IMR-90 (cell line): Measurements from ENCODE around the gene RNGTT. TPM values are rescaled to one million over a fixed set of nuclear protein-coding genes. Genes with fewer than 3 reads are reported as not detected.

ENCODE experiments used
- ATAC-seq: fragments of 200-7000 bp; cut with Tn5 transposase; 2 replicates; pipeline ENCODE4 v1.9.1; 2020; ENCODE audit warnings: low read depth, mild to moderate bottlenecking, moderate library complexity
- BruUV-seq: library from RNA; stranded (reverse); fragments of 400-500 nt; replicated peaks from 2 replicates; lab custom pipeline; 2021; lab: Mats Ljungman, UMichigan
- CTCF ChIA-PET: fragments of 300-600 bp; formaldehyde crosslinking; extraction: SDS; loops from one replicate; lab custom pipeline; 2021; ENCODE audit warnings: antibody characterized with exemption; lab: Yijun Ruan, JAX
- POLR2A ChIA-PET: fragments of 300-600 bp; sonication (Branson Sonifier 250); formaldehyde crosslinking; loops from one replicate; lab custom pipeline; 2022; ENCODE audit warnings: antibody characterized with exemption; ENCODE audit not compliant: unreplicated experiment; lab: Charles Lee
- DNase-seq: peaks from one replicate; pipeline ENCODE4 v3.0.0; 2013
- H2AFZ ChIP-seq: replicated peaks from 2 replicates; pipeline ENCODE3; 2013; ENCODE audit warnings: low read length, mild to moderate bottlenecking; ENCODE audit not compliant: poor library complexity
- H2AK5ac ChIP-seq: 2 replicates; pipeline ENCODE4 v1.6.1; 2013; ENCODE audit warnings: low read depth, low read length, inconsistent platforms
- H2AK9ac ChIP-seq: replicated peaks from 2 replicates; pipeline ENCODE3; 2013; ENCODE audit warnings: mild to moderate bottlenecking, low read depth, low read length, moderate library complexity; ENCODE audit not compliant: poor library complexity
- H2BK120ac ChIP-seq: 2 replicates; pipeline ENCODE4 v1.6.1; 2013; ENCODE audit warnings: low read depth, low read length, inconsistent platforms
- H2BK15ac ChIP-seq: 3 replicates; pipeline ENCODE4 v1.6.1; 2013; ENCODE audit warnings: low read depth, low read length, inconsistent platforms
- H2BK20ac ChIP-seq: 2 replicates; pipeline ENCODE4 v1.6.1; 2013; ENCODE audit warnings: low read depth, mild to moderate bottlenecking, inconsistent platforms, low read length, moderate library complexity
- H2BK5ac ChIP-seq: 2 replicates; pipeline ENCODE4 v1.6.1; 2013; ENCODE audit warnings: mild to moderate bottlenecking, low read depth, low read length, inconsistent platforms; ENCODE audit not compliant: poor library complexity, severe bottlenecking
- H3K14ac ChIP-seq: replicated peaks from 2 replicates; pipeline ENCODE4 v1.6.1; 2013; ENCODE audit warnings: low read depth, low read length, inconsistent platforms
- H3K18ac ChIP-seq: 2 replicates; pipeline ENCODE4 v1.6.1; 2013; ENCODE audit warnings: low read depth, low read length, control low read depth
- H3K23ac ChIP-seq: 2 replicates; pipeline ENCODE4 v1.6.1; 2013; ENCODE audit warnings: low read depth, low read length, inconsistent platforms
- H3K27ac ChIP-seq: 2 replicates; pipeline ENCODE4 v1.5.1; 2013; ENCODE audit warnings: mild to moderate bottlenecking, control low read depth, low read length; ENCODE audit not compliant: insufficient read depth
- H3K27me3 ChIP-seq: 2 replicates; pipeline ENCODE4 v1.6.1; 2013; ENCODE audit warnings: low read length; ENCODE audit not compliant: control insufficient read depth, insufficient read depth
- H3K36me3 ChIP-seq: 2 replicates; pipeline ENCODE4 v1.6.1; 2013; ENCODE audit warnings: low read length, mixed read lengths; ENCODE audit not compliant: control insufficient read depth, insufficient read depth
- H3K4ac ChIP-seq: 2 replicates; pipeline ENCODE4 v1.6.1; 2013; ENCODE audit warnings: low read depth, low read length, inconsistent platforms
- H3K4me1 ChIP-seq: 2 replicates; pipeline ENCODE4 v1.6.1; 2013; ENCODE audit warnings: low read length, mixed read lengths; ENCODE audit not compliant: control insufficient read depth, insufficient read depth
- H3K4me2 ChIP-seq: 2 replicates; pipeline ENCODE4 v1.6.1; 2013; ENCODE audit warnings: low read depth, mild to moderate bottlenecking, control low read depth, low read length, moderate library complexity
- H3K4me3 ChIP-seq: 2 replicates; pipeline ENCODE4 v1.5.1; 2013; ENCODE audit warnings: low read depth, mild to moderate bottlenecking, control low read depth, low read length, moderate library complexity; ENCODE audit not compliant: insufficient read depth
- H3K56ac ChIP-seq: 2 replicates; pipeline ENCODE4 v1.6.1; 2013; ENCODE audit warnings: low read length, inconsistent platforms; ENCODE audit not compliant: insufficient read depth; ENCODE audit errors: extremely low read depth
- H3K79me1 ChIP-seq, 2 experiments: 2 replicates each; pipeline ENCODE4 v1.6.1; 2013; ENCODE audit warnings: low read length in 2 of 2, inconsistent platforms in 1 of 2, low read depth in 1 of 2
- H3K9ac ChIP-seq: 2 replicates; pipeline ENCODE4 v1.6.1; 2013; ENCODE audit warnings: low read depth, low read length, control low read depth
- H3K9me1 ChIP-seq: 2 replicates; pipeline ENCODE4 v1.6.1; 2013; ENCODE audit warnings: low read length, inconsistent platforms; ENCODE audit not compliant: insufficient read depth
- H3K9me3 ChIP-seq: 2 replicates; pipeline ENCODE4 v1.6.1; 2013; ENCODE audit warnings: low read length; ENCODE audit not compliant: control insufficient read depth, insufficient read depth
- H4K20me1 ChIP-seq: 2 replicates; pipeline ENCODE4 v1.6.1; 2013; ENCODE audit warnings: low read length, inconsistent platforms; ENCODE audit not compliant: insufficient read depth
- H4K5ac ChIP-seq: 2 replicates; pipeline ENCODE4 v1.6.1; 2013; ENCODE audit warnings: mild to moderate bottlenecking, low read depth, low read length, control low read depth
- H4K8ac ChIP-seq, 2 experiments: 2 replicates each; pipeline ENCODE4 v1.6.1; 2013; ENCODE audit warnings: low read depth in 2 of 2, low read length in 2 of 2, control low read depth in 1 of 2, inconsistent platforms in 1 of 2
- H4K91ac ChIP-seq: 2 replicates; pipeline ENCODE4 v1.6.1; 2013; ENCODE audit warnings: low read depth, low read length, inconsistent platforms; ENCODE audit not compliant: insufficient read depth
- BHLHE40 ChIP-seq: fragments of 150-350 bp; IDR thresholded peaks from 2 replicates; pipeline ENCODE4 v1.6.1; 2016; ENCODE audit warnings: mild to moderate bottlenecking, low read depth, low read length
- CEBPB ChIP-seq: IDR thresholded peaks from 2 replicates; pipeline ENCODE4 v1.6.1; 2012; ENCODE audit warnings: low read depth, low read length, improper control_type of control experiment
- CHD1 ChIP-seq: IDR thresholded peaks from 2 replicates; pipeline ENCODE4 v1.6.1; 2012; ENCODE audit warnings: low read depth, low read length, improper control_type of control experiment
- CTCF ChIP-seq: conservative IDR thresholded peaks from 2 replicates; pipeline ENCODE4 v1.5.1; 2012; ENCODE audit warnings: mild to moderate bottlenecking, low read depth, low read length, improper control_type of control experiment
- ELK1 ChIP-seq: fragments of 150-350 bp; IDR thresholded peaks from 2 replicates; pipeline ENCODE4 v1.6.1; 2016; ENCODE audit warnings: low read depth, mild to moderate bottlenecking, low read length, moderate library complexity, borderline replicate concordance
- FOS ChIP-seq: fragments of 150-350 bp; IDR thresholded peaks from 2 replicates; pipeline ENCODE4 v1.6.1; 2016; ENCODE audit warnings: low read depth, low read length
- MAZ ChIP-seq: IDR thresholded peaks from 2 replicates; pipeline ENCODE4 v1.6.1; 2012; ENCODE audit warnings: low read depth, mild to moderate bottlenecking, low read length, improper control_type of control experiment, moderate library complexity, borderline replicate concordance
- NFE2L2 ChIP-seq: fragments of 150-350 bp; IDR thresholded peaks from 2 replicates; pipeline ENCODE4 v1.6.1; 2016; ENCODE audit warnings: low read depth, mild to moderate bottlenecking, low read length
- POLR2A ChIP-seq: IDR thresholded peaks from 2 replicates; pipeline ENCODE4 v1.6.1; 2012; ENCODE audit warnings: mild to moderate bottlenecking, low read depth, low read length
- RAD21 ChIP-seq: IDR thresholded peaks from 2 replicates; pipeline ENCODE4 v1.6.1; 2012; ENCODE audit warnings: low read length, improper control_type of control experiment
- RCOR1 ChIP-seq: IDR thresholded peaks from 2 replicates; pipeline ENCODE4 v1.6.1; 2012; ENCODE audit warnings: mild to moderate bottlenecking, low read length, improper control_type of control experiment; ENCODE audit not compliant: insufficient replicate concordance
- RFX5 ChIP-seq: IDR thresholded peaks from 2 replicates; pipeline ENCODE4 v1.8.0; 2012; ENCODE audit warnings: low read depth, mild to moderate bottlenecking, low read length, moderate library complexity
- SMC3 ChIP-seq: fragments of 150-350 bp; IDR thresholded peaks from 2 replicates; pipeline ENCODE4 v1.6.1; 2016; ENCODE audit warnings: low read depth, mild to moderate bottlenecking, antibody characterized with exemption, low read length, moderate library complexity
- USF2 ChIP-seq: fragments of 150-350 bp; IDR thresholded peaks from 2 replicates; pipeline ENCODE4 v1.6.1; 2017; ENCODE audit warnings: mild to moderate bottlenecking, antibody characterized with exemption, low read length, low read depth
- WGBS, 2 experiments: methylation state at CpG; one replicate each; pipeline versions ENCODE4 v1.1.5 to v1.1.7; 2013; ENCODE audit warnings: missing lambda C conversion rate in 2 of 2; ENCODE audit not compliant: insufficient read length in 1 of 2; ENCODE audit errors: extremely low coverage in 2 of 2; 5-methylcytosine and 5-hydroxymethylcytosine counted together
- dilution Hi-C: fragments of 300-500 bp; cut with HindIII; formaldehyde crosslinking; loops from one replicate; pipeline ENCODE4 v1.14.3; 2018; ENCODE audit warnings: low sequenced_read_pairs; ENCODE audit not compliant: unreplicated experiment
- in situ Hi-C: fragments of 300-500 bp; cut with MboI; formaldehyde crosslinking; loops from 3 replicates; pipeline ENCODE4 v1.14.3; 2019; ENCODE audit warnings: low sequenced_read_pairs, inconsistent platforms, mixed read lengths
- intact Hi-C: fragments of 100-400 bp; cut with micrococcal nuclease; formaldehyde crosslinking; loops from 2 replicates; pipeline ENCODE4 v1.10.0; 2022
- polyA plus RNA-seq, 3 experiments: library from polyadenylated mRNA; depleted of rRNA; stranded (reverse); fragments of >200 nt; gene quantifications; 2 replicates each; pipeline ENCODE4 v1.2.3, GENCODE V29; 2012; ENCODE audit warnings: low replicate concordance in 1 of 3
- total RNA-seq: library from RNA; depleted of rRNA; stranded (reverse); fragments of >200 nt; gene quantifications from 2 replicates; pipeline ENCODE4 v1.2.3, GENCODE V29; 2012

Gene RNGTT
- total and polyA plus RNA-seq, 2 of the 4 experiments (the other 2 are of a cell fraction), result 5.4 to 21.7 TPM

- H3K9me1 ChIP-seq, result no peaks in the 10 kb centered on the region
- no peak for TF ChIP-seq SMC3
- TF ChIP-seq RFX5, result no peak
- no peak for TF ChIP-seq CHD1
- TF ChIP-seq NFE2L2, result no peak
- no peak for TF ChIP-seq FOS
- TF ChIP-seq CTCF, result no peak
- TF ChIP-seq BHLHE40, result no peak
- TF ChIP-seq CEBPB, result no peak
- TF ChIP-seq MAZ, result no peak
- no peak for TF ChIP-seq USF2
- no peak for TF ChIP-seq RCOR1
- no peak for TF ChIP-seq RAD21
- no peak for TF ChIP-seq ELK1
- no peak for TF ChIP-seq POLR2A
- no CpG with 5 or more reads among the region's 2 CpGs for WGBS, 2 experiments
- no peaks in the 10 kb centered on the region for H3K9me3 ChIP-seq
- H2BK15ac ChIP-seq, result no peak overlapping the region
- DNase-seq (no peak), ATAC-seq (no peak)
- dilution Hi-C loops (no loop called here), in situ Hi-C loops (no loop called here), intact Hi-C loops (no loop called here)
- peaks cover 3% of the 10 kb centered on the region; the same call in 1 of the 2 replicates for H3K4me1 ChIP-seq
- H2AFZ ChIP-seq, result no peak overlapping the region
- BruUV-seq, result no TSS peak
- H3K14ac ChIP-seq, result no peak overlapping the region
- H3K9ac ChIP-seq, result no peak overlapping the region
- H3K79me1 ChIP-seq, result no peaks in the 10 kb centered on the region
- no peaks in the 10 kb centered on the region for H3K27me3 ChIP-seq
- H3K4ac ChIP-seq, result no peak overlapping the region
- H2AK5ac ChIP-seq, result no peak overlapping the region
- no peaks in the 10 kb centered on the region; the same call in none of the 2 replicates for H4K20me1 ChIP-seq
- no peak overlapping the region; the same call in 1 of the 2 replicates for H3K18ac ChIP-seq
- no peak overlapping the region for H3K4me2 ChIP-seq
- ChIA-PET POLR2A (no interaction called here), CTCF (interaction anchor here (0.6 to 0.7 kb wide), 2 partner anchors 690 to 910 kb away, joined by 3 read pairs; no protein-coding TSS in a partner anchor)
- H2AK9ac ChIP-seq, result no peak overlapping the region
- no peak overlapping the region for H3K4me3 ChIP-seq
- no peak overlapping the region for H2BK120ac ChIP-seq
- H4K5ac ChIP-seq, result no peak overlapping the region
- no peaks in the 10 kb centered on the region for H3K36me3 ChIP-seq
- no peak overlapping the region for H3K56ac ChIP-seq
- no peak overlapping the region for H3K27ac ChIP-seq
- H4K8ac ChIP-seq, result no peak overlapping the region
- no peak overlapping the region for H2BK20ac ChIP-seq
- H3K23ac ChIP-seq, result no peak overlapping the region
- no peak overlapping the region for H2BK5ac ChIP-seq
- H4K91ac ChIP-seq, result no peak overlapping the region
These were observed 203.3 kb downstream of the RNGTT start for GRCh38 chr6:88760091-88760490.
